SU-DHL-6 (cell line): ENCODE results near the gene FAAH.

Experiments used
- H2AFZ ChIP-seq: fragments of 200-600 bp; sonication (generic); 2 replicates; pipeline ENCODE4 v1.6.1; 2014; ENCODE audit warnings: low read depth, mild to moderate bottlenecking, moderate library complexity, mixed read lengths, antibody characterized with exemption, low read length; ENCODE audit not compliant: severe bottlenecking
- H3F3A ChIP-seq: fragments of 200-600 bp; shearing (Covaris generic); 2 replicates; pipeline ENCODE4 v1.6.0; 2016; ENCODE audit warnings: antibody characterized with exemption, mild to moderate bottlenecking; ENCODE audit not compliant: insufficient read depth
- H3K27ac ChIP-seq: fragments of 200-600 bp; sonication (generic); 2 replicates; pipeline ENCODE4 v1.5.1; 2016; ENCODE audit warnings: low read depth, mild to moderate bottlenecking, low read length, moderate library complexity, mixed read lengths
- H3K27me3 ChIP-seq: fragments of 200-600 bp; sonication (generic), shearing (Covaris generic); 2 replicates; pipeline ENCODE4 v1.6.0; 2014; ENCODE audit warnings: mild to moderate bottlenecking, low read length
- H3K36me3 ChIP-seq: fragments of 200-600 bp; sonication (generic); 2 replicates; pipeline ENCODE4 v1.6.1; 2014; ENCODE audit warnings: mild to moderate bottlenecking, low read length, mixed read lengths
- H3K4me2 ChIP-seq: fragments of 300-600, 200-600 bp; shearing (Covaris generic), sonication (generic); 2 replicates; pipeline ENCODE4 v1.6.0; 2014; ENCODE audit warnings: low read length, low read depth, mild to moderate bottlenecking; ENCODE audit not compliant: poor library complexity, severe bottlenecking
- H3K4me3 ChIP-seq: fragments of 200-600 bp; sonication (generic); 2 replicates; pipeline ENCODE4 v1.5.1; 2014; ENCODE audit warnings: antibody characterized with exemption, low read length, mild to moderate bottlenecking, mixed read lengths; ENCODE audit not compliant: insufficient read depth, poor library complexity, severe bottlenecking
- H3K79me2 ChIP-seq: fragments of 200-600 bp; sonication (generic); 2 replicates; pipeline ENCODE4 v1.6.1; 2014; ENCODE audit warnings: mild to moderate bottlenecking, low read length, moderate library complexity; ENCODE audit not compliant: insufficient read depth
- H3K9ac ChIP-seq: fragments of 200-600 bp; sonication (generic); 2 replicates; pipeline ENCODE4 v1.7.0; 2014; ENCODE audit warnings: mild to moderate bottlenecking, low read length
- H3K9me2 ChIP-seq: fragments of 200-600 bp; sonication (generic); replicated peaks from 2 replicates; pipeline ENCODE4 v1.6.1; 2014; ENCODE audit warnings: low read length; ENCODE audit not compliant: insufficient read depth
- H3K9me3 ChIP-seq: fragments of 200-600 bp; sonication (generic); 2 replicates; pipeline ENCODE4 v1.6.1; 2014; ENCODE audit warnings: low read length, mixed read lengths; ENCODE audit not compliant: insufficient read depth
- H4K20me1 ChIP-seq: fragments of 200-600 bp; sonication (generic); 2 replicates; pipeline ENCODE4 v1.6.1; 2014; ENCODE audit warnings: low read depth, mild to moderate bottlenecking, antibody characterized with exemption, low read length, moderate library complexity, mixed read lengths
- CTCF ChIP-seq: fragments of 200-600 bp; sonication (generic); IDR thresholded peaks from one replicate; pipeline ENCODE4 v1.5.1; 2017; ENCODE audit warnings: antibody characterized with exemption, mild to moderate bottlenecking, low read length, moderate library complexity; ENCODE audit not compliant: insufficient read depth, poor library complexity, severe bottlenecking
- EZH2phosphoT487 ChIP-seq: fragments of 200-600 bp; sonication (generic), shearing (Covaris generic); conservative IDR thresholded peaks from 2 replicates; pipeline ENCODE4 v1.6.1; 2018; ENCODE audit warnings: mild to moderate bottlenecking, antibody characterized with exemption, low read length, moderate library complexity, mixed read lengths

Gene FAAH

GRCh38 chr1:46368791-46369190 lies 25.3 kb upstream of the FAAH start:
- peaks cover 7% of the 10 kb centered on the region; the same call in 1 of the 2 replicates for H3K36me3 ChIP-seq
- H3K4me2 ChIP-seq, result no peak overlapping the region
- no peaks in the 10 kb centered on the region for H3K9me2 ChIP-seq
- no peaks in the 10 kb centered on the region for H3K79me2 ChIP-seq
- no peaks in the 10 kb centered on the region for H3K27me3 ChIP-seq
- no peaks in the 10 kb centered on the region for H3F3A ChIP-seq
- H3K9ac ChIP-seq, result no peak overlapping the region
- H2AFZ ChIP-seq, result no peak overlapping the region
- no peak overlapping the region for H3K27ac ChIP-seq
- no peaks in the 10 kb centered on the region for H4K20me1 ChIP-seq
- TF ChIP-seq EZH2phosphoT487, result no peak
- TF ChIP-seq CTCF, result no peak
- H3K9me3 ChIP-seq, result no peaks in the 10 kb centered on the region
- H3K4me3 ChIP-seq, result no peak overlapping the region

GRCh38 chr1:46369542-46370213 lies 24.4 kb upstream of the FAAH start:
- TF ChIP-seq EZH2phosphoT487, result no peak
- no peak for TF ChIP-seq CTCF
- Histone ChIP-seq H3K79me2 (no peaks in the 10 kb centered on the region), H3K9ac (no peak overlapping the region), H3K36me3 (peaks cover 7% of the 10 kb centered on the region; the same call in 1 of the 2 replicates), H3K27ac (no peak overlapping the region), H3K27me3 (no peaks in the 10 kb centered on the region), H3K4me2 (no peak overlapping the region), H4K20me1 (no peaks in the 10 kb centered on the region), H2AFZ (no peak overlapping the region), H3F3A (no peaks in the 10 kb centered on the region), H3K9me2 (no peaks in the 10 kb centered on the region), H3K9me3 (no peaks in the 10 kb centered on the region), H3K4me3 (no peak overlapping the region)

DNA sequence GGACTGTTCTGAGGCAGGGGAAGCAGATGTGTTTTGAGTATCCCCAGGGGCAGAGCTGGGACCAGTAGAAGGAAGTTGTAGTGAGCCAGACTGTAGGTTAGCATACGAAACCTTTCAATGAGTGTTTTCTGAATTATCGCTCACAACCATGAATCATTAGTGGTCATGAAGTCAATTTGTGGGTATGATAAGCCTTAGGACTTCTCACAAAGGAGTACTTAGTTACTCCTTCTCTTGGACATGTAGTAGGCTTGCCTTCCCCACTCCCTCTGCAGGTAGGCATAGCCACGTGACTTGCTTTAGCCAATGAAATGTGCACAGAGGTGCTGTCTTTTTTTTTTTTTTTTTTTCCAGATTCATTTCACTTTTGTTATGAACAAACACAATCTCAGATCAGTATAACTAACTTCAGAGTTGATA lies 23.9 kb upstream of the FAAH start:
- H3K4me2 ChIP-seq, result no peak overlapping the region
- no peaks in the 10 kb centered on the region for H4K20me1 ChIP-seq
- no peaks in the 10 kb centered on the region for H3K27me3 ChIP-seq
- no peaks in the 10 kb centered on the region for H3K9me3 ChIP-seq
- H3K27ac ChIP-seq, result no peak overlapping the region
- H2AFZ ChIP-seq, result no peak overlapping the region
- H3K9me2 ChIP-seq, result no peaks in the 10 kb centered on the region
- H3F3A ChIP-seq, result no peaks in the 10 kb centered on the region
- H3K4me3 ChIP-seq, result no peak overlapping the region
- H3K79me2 ChIP-seq, result no peaks in the 10 kb centered on the region
- no peak for TF ChIP-seq EZH2phosphoT487
- no peak overlapping the region for H3K9ac ChIP-seq
- H3K36me3 ChIP-seq, result peaks cover 7% of the 10 kb centered on the region; the same call in 1 of the 2 replicates

GRCh38 chr1:46372431-46372830 lies 21.7 kb upstream of the FAAH start:
- no peaks in the 10 kb centered on the region for H4K20me1 ChIP-seq
- H3K4me3 ChIP-seq, result no peak overlapping the region
- H3K36me3 ChIP-seq, result peaks cover 3% of the 10 kb centered on the region; the same call in 1 of the 2 replicates
- no peak overlapping the region for H2AFZ ChIP-seq
- H3K9ac ChIP-seq, result no peak overlapping the region
- H3K79me2 ChIP-seq, result no peaks in the 10 kb centered on the region
- no peaks in the 10 kb centered on the region for H3F3A ChIP-seq
- TF ChIP-seq CTCF (no peak), EZH2phosphoT487 (no peak)
- H3K9me2 ChIP-seq, result no peaks in the 10 kb centered on the region
- no peaks in the 10 kb centered on the region for H3K27me3 ChIP-seq
- no peak overlapping the region for H3K4me2 ChIP-seq
- no peaks in the 10 kb centered on the region for H3K9me3 ChIP-seq
- H3K27ac ChIP-seq, result no peak overlapping the region
